ENCODE results near the gene APCDD1L.

The APCDD1L gene

DNA sequence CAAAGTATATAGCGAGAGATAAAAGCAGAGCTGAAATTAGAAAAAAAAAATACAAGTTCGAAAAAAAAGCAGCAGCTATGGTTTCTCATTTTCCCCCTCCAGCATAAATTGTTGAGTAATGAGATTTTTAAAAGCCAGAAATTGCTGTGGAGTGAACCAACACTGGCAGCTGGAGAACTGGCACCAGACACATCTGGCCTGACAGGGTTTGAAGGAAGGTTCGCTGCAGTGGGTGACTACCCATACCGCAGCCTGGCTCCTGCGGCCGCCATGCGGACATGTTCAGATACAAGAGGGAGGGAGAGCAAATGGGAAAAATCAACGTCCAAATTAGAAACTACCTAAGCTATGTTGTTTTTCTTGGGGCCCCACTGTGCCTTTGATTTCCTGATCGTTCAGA is 3.3 kb downstream of the APCDD1L start:
- Histone ChIP-seq H3K36me3 (ENCODE audit: insufficient read depth, low read length) (no peaks in the 10 kb centered on the region), H3K9me2 (ENCODE audit: low read depth, low read length) (no peaks in the 10 kb centered on the region), H3K79me2 (ENCODE audit: insufficient read depth, low read length) (no peaks in the 10 kb centered on the region), H3F3A (ENCODE audit: insufficient read depth, low read length) (no peaks in the 10 kb centered on the region), H3K27me3 (ENCODE audit: insufficient read depth, low read length) (no peaks in the 10 kb centered on the region), H3K4me2 (ENCODE audit: low read length) (no peak overlapping the region), H4K20me1 (ENCODE audit: insufficient read depth, low read length) (no peaks in the 10 kb centered on the region), H2AFZ (ENCODE audit: low read length) (no peak overlapping the region), H3K27ac (ENCODE audit: low read depth, low read length, poor library complexity, severe bottlenecking) (no peak overlapping the region), H3K4me1 (ENCODE audit: insufficient read depth, low read length, severe bottlenecking) (no peaks in the 10 kb centered on the region), H3K4me3 (ENCODE audit: low read depth, low read length, poor library complexity, severe bottlenecking) (no peak overlapping the region), H3K9me3 (ENCODE audit: low read length) (no peaks in the 10 kb centered on the region), H3K9ac (ENCODE audit: low read length) (no peak overlapping the region)
- TF ChIP-seq EZH2 (IDR thresholded peaks at IDR 0.05; ENCODE audit: borderline replicate concordance, low read length) (no peak), CTCF (IDR thresholded peaks at IDR 0.05; ENCODE audit: low read length) (no peak)

- H3K27me3 ChIP-seq (ENCODE audit: insufficient read depth, low read length), result no peaks in the 10 kb centered on the region
- no peak overlapping the region for H3K27ac ChIP-seq (ENCODE audit: low read depth, low read length, poor library complexity, severe bottlenecking)
- no peaks in the 10 kb centered on the region for H3K4me1 ChIP-seq (ENCODE audit: insufficient read depth, low read length, severe bottlenecking)
- no peak overlapping the region for H3K4me3 ChIP-seq (ENCODE audit: low read depth, low read length, poor library complexity, severe bottlenecking)
- H2AFZ ChIP-seq (ENCODE audit: low read length), result no peak overlapping the region
- no peaks in the 10 kb centered on the region for H3F3A ChIP-seq (ENCODE audit: insufficient read depth, low read length)
- H3K9me3 ChIP-seq (ENCODE audit: low read length), result no peaks in the 10 kb centered on the region
- H3K79me2 ChIP-seq (ENCODE audit: insufficient read depth, low read length), result no peaks in the 10 kb centered on the region
- no peak overlapping the region for H3K4me2 ChIP-seq (ENCODE audit: low read length)
- H3K9me2 ChIP-seq (ENCODE audit: low read depth, low read length), result no peaks in the 10 kb centered on the region
- TF ChIP-seq EZH2 (IDR thresholded peaks at IDR 0.05; ENCODE audit: borderline replicate concordance, low read length) (no peak), CTCF (IDR thresholded peaks at IDR 0.05; ENCODE audit: low read length) (no peak)
- H3K9ac ChIP-seq (ENCODE audit: low read length), result no peak overlapping the region
- H3K36me3 ChIP-seq (ENCODE audit: insufficient read depth, low read length), result no peaks in the 10 kb centered on the region
- H4K20me1 ChIP-seq (ENCODE audit: insufficient read depth, low read length), result no peaks in the 10 kb centered on the region
Observed at GRCh38 chr20:58511364-58511763, 3.8 kb downstream of the APCDD1L start.

GRCh38 chr20:58510921-58511320 is 4.3 kb downstream of the APCDD1L start:
- no peaks in the 10 kb centered on the region for H3K36me3 ChIP-seq (ENCODE audit: insufficient read depth, low read length)
- H2AFZ ChIP-seq (ENCODE audit: low read length), result no peak overlapping the region
- TF ChIP-seq CTCF (IDR thresholded peaks at IDR 0.05; ENCODE audit: low read length) (no peak), EZH2 (IDR thresholded peaks at IDR 0.05; ENCODE audit: borderline replicate concordance, low read length) (no peak)
- no peaks in the 10 kb centered on the region for H3K9me3 ChIP-seq (ENCODE audit: low read length)
- no peaks in the 10 kb centered on the region for H3K9me2 ChIP-seq (ENCODE audit: low read depth, low read length)
- H3F3A ChIP-seq (ENCODE audit: insufficient read depth, low read length), result no peaks in the 10 kb centered on the region
- no peak overlapping the region for H3K4me3 ChIP-seq (ENCODE audit: low read depth, low read length, poor library complexity, severe bottlenecking)
- no peak overlapping the region for H3K9ac ChIP-seq (ENCODE audit: low read length)
- H3K4me2 ChIP-seq (ENCODE audit: low read length), result no peak overlapping the region
- H3K27me3 ChIP-seq (ENCODE audit: insufficient read depth, low read length), result no peaks in the 10 kb centered on the region
- no peak overlapping the region for H3K27ac ChIP-seq (ENCODE audit: low read depth, low read length, poor library complexity, severe bottlenecking)
- H4K20me1 ChIP-seq (ENCODE audit: insufficient read depth, low read length), result no peaks in the 10 kb centered on the region
- no peaks in the 10 kb centered on the region for H3K4me1 ChIP-seq (ENCODE audit: insufficient read depth, low read length, severe bottlenecking)
- no peaks in the 10 kb centered on the region for H3K79me2 ChIP-seq (ENCODE audit: insufficient read depth, low read length)
